HepG2 (cell line): Measurements from ENCODE around the gene ZNF132. TPM values are rescaled to one million over a fixed set of nuclear protein-coding genes. Genes with fewer than 3 reads are reported as not detected.

Experiments used
- EP300 ChIP-seq, 3 experiments: sonication (generic) in 1 of 3; formaldehyde crosslinking in 1 of 3; IDR thresholded peaks; 2 replicates each; pipeline versions ENCODE4 v1.5.1 to v1.6.1; 2011 to 2020; ENCODE audit warnings: low read depth in 2 of 3, low read length in 2 of 3, borderline replicate concordance in 1 of 3, improper control_type of control experiment in 1 of 3, mild to moderate bottlenecking in 1 of 3, missing genetic modification reagents in 1 of 3, moderate library complexity in 1 of 3
- EZH2 ChIP-seq: conservative IDR thresholded peaks from 2 replicates; pipeline ENCODE4 v1.6.1; 2012; ENCODE audit warnings: mild to moderate bottlenecking, low read depth, low read length, moderate library complexity
- FOXA1 ChIP-seq, 2 experiments: fragments of 450-650 bp in 1 of 2; sonication (generic) in 1 of 2; formaldehyde crosslinking in 1 of 2; IDR thresholded peaks; 2 replicates each; pipeline versions ENCODE4 v1.4.0 to v1.6.1; 2016 to 2020; ENCODE audit warnings: missing genetic modification reagents in 1 of 2
- HNRNPK ChIP-seq: fragments of 200-400 bp; formaldehyde crosslinking; IDR thresholded peaks from 2 replicates; pipeline ENCODE4 v1.6.1; 2018; ENCODE audit warnings: low read length, low read depth, moderate library complexity, mild to moderate bottlenecking; ENCODE audit not compliant: poor library complexity, severe bottlenecking
- MAZ ChIP-seq, 2 experiments: sonication (generic) in 1 of 2; formaldehyde crosslinking in 1 of 2; IDR thresholded peaks; 2 replicates each; pipeline versions ENCODE4 v1.5.0 to v1.6.1; 2012 to 2020; ENCODE audit warnings: low read depth in 2 of 2, mild to moderate bottlenecking in 2 of 2, borderline replicate concordance in 1 of 2, improper control_type of control experiment in 1 of 2, low read length in 1 of 2, missing genetic modification reagents in 1 of 2, moderate library complexity in 1 of 2
- NRL ChIP-seq: sonication (generic); formaldehyde crosslinking; IDR thresholded peaks from 2 replicates; pipeline ENCODE4 v1.5.0; 2020; ENCODE audit warnings: missing genetic modification reagents, mild to moderate bottlenecking, moderate library complexity, borderline replicate concordance
- RARA ChIP-seq: IDR thresholded peaks from 2 replicates; pipeline ENCODE4 v1.6.1; 2016; ENCODE audit warnings: missing genetic modification reagents, missing compliant biosample characterization
- TAF15 ChIP-seq: fragments of 200-400 bp; formaldehyde crosslinking; IDR thresholded peaks from one replicate; pipeline ENCODE4 v1.6.1; 2018; ENCODE audit warnings: mild to moderate bottlenecking, low read depth, low read length; ENCODE audit not compliant: poor library complexity, severe bottlenecking
- ZBTB21 ChIP-seq: sonication (generic); formaldehyde crosslinking; IDR thresholded peaks from 2 replicates; pipeline ENCODE4 v1.4.0; 2020; ENCODE audit warnings: missing genetic modification reagents
- ZFP1 ChIP-seq: IDR thresholded peaks from 2 replicates; pipeline ENCODE4 v1.6.1; 2016
- ZNF780A ChIP-seq: sonication (generic); formaldehyde crosslinking; IDR thresholded peaks from 2 replicates; pipeline ENCODE4 v1.8.0; 2022; ENCODE audit warnings: mild to moderate bottlenecking, missing genetic modification reagents, moderate library complexity
- polyA plus RNA-seq, 8 experiments: library from polyadenylated mRNA; depleted of rRNA in 3 of 8; stranded (reverse) in 7 of 8; unstranded in 1 of 8; fragments of >200 nt; fragmentation: Illumina TruSeq in 4 of 8; extraction: Trizol in 4 of 8; gene quantifications; 2 replicates each; pipeline versions ENCODE4 v1.2.1 to v1.2.3, GENCODE V29; 2011 to 2016; ENCODE audit warnings: low read depth in 4 of 8, missing spikeins in 1 of 8, mixed read lengths in 1 of 8; ENCODE audit not compliant: insufficient read depth in 1 of 8
- total RNA-seq, 5 experiments: library from RNA; depleted of rRNA; stranded (reverse); fragments of >200 nt; fragmentation: Illumina TruSeq; extraction: Trizol; gene quantifications; 2 replicates each; pipeline ENCODE4 v1.2.3, GENCODE V29; 2016; ENCODE audit warnings: low read depth in 1 of 5
- TF ChIP-seq, protein P1 (sequence below): IDR thresholded peaks from 2 replicates; pipeline ENCODE4 v1.6.1; 2016; ENCODE audit warnings: low read depth, missing genetic modification reagents, missing compliant biosample characterization
- TF ChIP-seq, protein P2 (sequence below): sonication (generic); formaldehyde crosslinking; IDR thresholded peaks from 2 replicates; pipeline ENCODE4 v1.4.0; 2020; ENCODE audit warnings: missing genetic modification reagents
- TF ChIP-seq, protein P3 (sequence below): sonication (generic); formaldehyde crosslinking; IDR thresholded peaks from 2 replicates; pipeline ENCODE4 v1.5.0; 2020; ENCODE audit warnings: missing genetic modification reagents
- TF ChIP-seq, protein P4 (sequence below): sonication (generic); formaldehyde crosslinking; IDR thresholded peaks from 2 replicates; pipeline ENCODE4 v1.4.0; 2020; ENCODE audit warnings: missing genetic modification reagents, mild to moderate bottlenecking, borderline replicate concordance
- TF ChIP-seq, protein P5 (sequence below): sonication (generic); formaldehyde crosslinking; IDR thresholded peaks from 2 replicates; pipeline ENCODE4 v1.4.0; 2020; ENCODE audit warnings: missing genetic modification reagents

ZNF132 gene
- total and polyA plus RNA-seq, 2 of the 13 experiments (the other 11 are each of a cell fraction or from before 2014, with no cell fraction given), result not detected

DNA sequence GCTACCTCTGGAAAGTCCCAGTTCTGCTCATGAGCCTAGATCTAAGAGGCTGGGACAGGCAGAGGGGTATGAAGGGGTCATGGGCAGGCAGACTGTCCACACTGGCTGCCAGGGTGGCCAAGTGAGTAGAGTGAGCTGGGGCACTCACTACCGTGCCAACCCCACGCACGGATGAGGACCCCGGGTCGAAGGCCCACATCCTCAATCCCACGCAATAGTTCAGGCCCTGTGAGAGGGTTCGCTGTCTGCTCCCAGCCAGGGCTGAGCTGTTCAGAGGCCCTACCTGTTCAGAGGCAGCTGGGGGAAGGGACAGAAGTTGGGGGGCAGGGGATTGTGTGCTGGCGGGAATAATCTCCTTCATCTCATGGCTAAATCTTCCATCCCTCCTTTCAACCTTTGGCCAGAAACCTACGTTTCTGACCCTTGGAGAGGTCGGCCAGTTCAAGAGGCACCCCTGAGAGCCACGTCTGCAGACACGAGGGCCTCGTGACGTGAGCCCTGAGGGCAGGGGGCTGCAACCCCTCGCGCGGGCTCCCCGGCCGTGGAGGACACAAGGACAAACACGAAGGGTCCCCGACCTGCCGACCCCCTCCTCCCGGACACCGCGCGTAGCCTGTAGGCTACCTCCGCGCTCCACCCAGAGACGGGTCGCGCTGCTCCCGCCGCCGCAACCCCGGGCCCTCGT lies 53.9 kb downstream of the ZNF132 start (continued):
- TF ChIP-seq, protein P1, sequence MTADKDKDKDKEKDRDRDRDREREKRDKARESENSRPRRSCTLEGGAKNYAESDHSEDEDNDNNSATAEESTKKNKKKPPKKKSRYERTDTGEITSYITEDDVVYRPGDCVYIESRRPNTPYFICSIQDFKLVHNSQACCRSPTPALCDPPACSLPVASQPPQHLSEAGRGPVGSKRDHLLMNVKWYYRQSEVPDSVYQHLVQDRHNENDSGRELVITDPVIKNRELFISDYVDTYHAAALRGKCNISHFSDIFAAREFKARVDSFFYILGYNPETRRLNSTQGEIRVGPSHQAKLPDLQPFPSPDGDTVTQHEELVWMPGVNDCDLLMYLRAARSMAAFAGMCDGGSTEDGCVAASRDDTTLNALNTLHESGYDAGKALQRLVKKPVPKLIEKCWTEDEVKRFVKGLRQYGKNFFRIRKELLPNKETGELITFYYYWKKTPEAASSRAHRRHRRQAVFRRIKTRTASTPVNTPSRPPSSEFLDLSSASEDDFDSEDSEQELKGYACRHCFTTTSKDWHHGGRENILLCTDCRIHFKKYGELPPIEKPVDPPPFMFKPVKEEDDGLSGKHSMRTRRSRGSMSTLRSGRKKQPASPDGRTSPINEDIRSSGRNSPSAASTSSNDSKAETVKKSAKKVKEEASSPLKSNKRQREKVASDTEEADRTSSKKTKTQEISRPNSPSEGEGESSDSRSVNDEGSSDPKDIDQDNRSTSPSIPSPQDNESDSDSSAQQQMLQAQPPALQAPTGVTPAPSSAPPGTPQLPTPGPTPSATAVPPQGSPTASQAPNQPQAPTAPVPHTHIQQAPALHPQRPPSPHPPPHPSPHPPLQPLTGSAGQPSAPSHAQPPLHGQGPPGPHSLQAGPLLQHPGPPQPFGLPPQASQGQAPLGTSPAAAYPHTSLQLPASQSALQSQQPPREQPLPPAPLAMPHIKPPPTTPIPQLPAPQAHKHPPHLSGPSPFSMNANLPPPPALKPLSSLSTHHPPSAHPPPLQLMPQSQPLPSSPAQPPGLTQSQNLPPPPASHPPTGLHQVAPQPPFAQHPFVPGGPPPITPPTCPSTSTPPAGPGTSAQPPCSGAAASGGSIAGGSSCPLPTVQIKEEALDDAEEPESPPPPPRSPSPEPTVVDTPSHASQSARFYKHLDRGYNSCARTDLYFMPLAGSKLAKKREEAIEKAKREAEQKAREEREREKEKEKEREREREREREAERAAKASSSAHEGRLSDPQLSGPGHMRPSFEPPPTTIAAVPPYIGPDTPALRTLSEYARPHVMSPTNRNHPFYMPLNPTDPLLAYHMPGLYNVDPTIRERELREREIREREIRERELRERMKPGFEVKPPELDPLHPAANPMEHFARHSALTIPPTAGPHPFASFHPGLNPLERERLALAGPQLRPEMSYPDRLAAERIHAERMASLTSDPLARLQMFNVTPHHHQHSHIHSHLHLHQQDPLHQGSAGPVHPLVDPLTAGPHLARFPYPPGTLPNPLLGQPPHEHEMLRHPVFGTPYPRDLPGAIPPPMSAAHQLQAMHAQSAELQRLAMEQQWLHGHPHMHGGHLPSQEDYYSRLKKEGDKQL (CRISPR knock-in tag), result no peak
- TF ChIP-seq ZBTB21 (0 out of 2 replicates have a peak, but pooled peaks have one; percentile 6), FOXA1 (IDR thresholded peaks at IDR 0.05) (no peak), FOXA1 (CRISPR knock-in tag; IDR thresholded peaks at IDR 0.05) (no peak), ZNF780A (CRISPR knock-in tag) (no peak), NRL (no peak; the same call in 1 of the 2 replicates), HNRNPK (no peak), RARA (CRISPR knock-in tag) (no peak), MAZ (IDR thresholded peaks at IDR 0.05; ENCODE audit: borderline replicate concordance, low read depth, low read length) (no peak), MAZ (CRISPR knock-in tag; IDR thresholded peaks at IDR 0.05; ENCODE audit: low read depth) (no peak), TAF15 (peak; percentile 91), EP300 (IDR thresholded peaks at IDR 0.05; ENCODE audit: low read depth in 2 of 2, low read length in 2 of 2) (no peak), EP300 (CRISPR knock-in tag; IDR thresholded peaks at IDR 0.05; ENCODE audit: borderline replicate concordance) (no peak), EZH2 (no peak), ZFP1 (CRISPR knock-in tag) (no peak)
- TF ChIP-seq, protein P2, sequence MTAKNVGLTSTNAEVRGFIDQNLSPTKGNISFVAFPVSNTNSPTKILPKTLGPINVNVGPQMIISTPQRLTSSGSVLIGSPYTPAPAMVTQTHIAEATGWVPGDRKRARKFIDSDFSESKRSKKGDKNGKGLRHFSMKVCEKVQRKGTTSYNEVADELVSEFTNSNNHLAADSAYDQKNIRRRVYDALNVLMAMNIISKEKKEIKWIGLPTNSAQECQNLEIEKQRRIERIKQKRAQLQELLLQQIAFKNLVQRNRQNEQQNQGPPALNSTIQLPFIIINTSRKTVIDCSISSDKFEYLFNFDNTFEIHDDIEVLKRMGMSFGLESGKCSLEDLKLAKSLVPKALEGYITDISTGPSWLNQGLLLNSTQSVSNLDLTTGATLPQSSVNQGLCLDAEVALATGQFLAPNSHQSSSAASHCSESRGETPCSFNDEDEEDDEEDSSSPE (CRISPR knock-in tag), result no peak
- TF ChIP-seq, protein P3, sequence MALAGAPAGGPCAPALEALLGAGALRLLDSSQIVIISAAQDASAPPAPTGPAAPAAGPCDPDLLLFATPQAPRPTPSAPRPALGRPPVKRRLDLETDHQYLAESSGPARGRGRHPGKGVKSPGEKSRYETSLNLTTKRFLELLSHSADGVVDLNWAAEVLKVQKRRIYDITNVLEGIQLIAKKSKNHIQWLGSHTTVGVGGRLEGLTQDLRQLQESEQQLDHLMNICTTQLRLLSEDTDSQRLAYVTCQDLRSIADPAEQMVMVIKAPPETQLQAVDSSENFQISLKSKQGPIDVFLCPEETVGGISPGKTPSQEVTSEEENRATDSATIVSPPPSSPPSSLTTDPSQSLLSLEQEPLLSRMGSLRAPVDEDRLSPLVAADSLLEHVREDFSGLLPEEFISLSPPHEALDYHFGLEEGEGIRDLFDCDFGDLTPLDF, result no peak
- TF ChIP-seq, protein P4, sequence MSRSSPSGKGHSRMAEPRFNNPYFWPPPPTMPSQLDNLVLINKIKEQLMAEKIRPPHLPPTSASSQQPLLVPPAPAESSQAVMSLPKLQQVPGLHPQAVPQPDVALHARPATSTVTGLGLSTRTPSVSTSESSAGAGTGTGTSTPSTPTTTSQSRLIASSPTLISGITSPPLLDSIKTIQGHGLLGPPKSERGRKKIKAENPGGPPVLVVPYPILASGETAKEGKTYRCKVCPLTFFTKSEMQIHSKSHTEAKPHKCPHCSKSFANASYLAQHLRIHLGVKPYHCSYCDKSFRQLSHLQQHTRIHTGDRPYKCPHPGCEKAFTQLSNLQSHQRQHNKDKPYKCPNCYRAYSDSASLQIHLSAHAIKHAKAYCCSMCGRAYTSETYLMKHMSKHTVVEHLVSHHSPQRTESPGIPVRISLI (CRISPR knock-in tag), result 0 out of 2 replicates have a peak, but pooled peaks have one; percentile 7
- TF ChIP-seq, protein P5, sequence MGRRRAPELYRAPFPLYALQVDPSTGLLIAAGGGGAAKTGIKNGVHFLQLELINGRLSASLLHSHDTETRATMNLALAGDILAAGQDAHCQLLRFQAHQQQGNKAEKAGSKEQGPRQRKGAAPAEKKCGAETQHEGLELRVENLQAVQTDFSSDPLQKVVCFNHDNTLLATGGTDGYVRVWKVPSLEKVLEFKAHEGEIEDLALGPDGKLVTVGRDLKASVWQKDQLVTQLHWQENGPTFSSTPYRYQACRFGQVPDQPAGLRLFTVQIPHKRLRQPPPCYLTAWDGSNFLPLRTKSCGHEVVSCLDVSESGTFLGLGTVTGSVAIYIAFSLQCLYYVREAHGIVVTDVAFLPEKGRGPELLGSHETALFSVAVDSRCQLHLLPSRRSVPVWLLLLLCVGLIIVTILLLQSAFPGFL (CRISPR knock-in tag), result no peak
